22Rv1 (cell line): ENCODE measurements around the gene AK1.

Experiments
- H3K27ac ChIP-seq: fragments of 450-650 bp; 2 replicates; pipeline ENCODE4 v1.5.1; 2017
- ZFX ChIP-seq: fragments of 450-650 bp; IDR thresholded peaks from 2 replicates; pipeline ENCODE4 v1.6.1; 2017; ENCODE audit warnings: antibody characterized with exemption, borderline replicate concordance
- TF ChIP-seq, protein P1 (sequence below): fragments of 450-650 bp; IDR thresholded peaks from 2 replicates; pipeline ENCODE4 v1.5.1; 2017; ENCODE audit warnings: mild to moderate bottlenecking

The AK1 gene

DNA sequence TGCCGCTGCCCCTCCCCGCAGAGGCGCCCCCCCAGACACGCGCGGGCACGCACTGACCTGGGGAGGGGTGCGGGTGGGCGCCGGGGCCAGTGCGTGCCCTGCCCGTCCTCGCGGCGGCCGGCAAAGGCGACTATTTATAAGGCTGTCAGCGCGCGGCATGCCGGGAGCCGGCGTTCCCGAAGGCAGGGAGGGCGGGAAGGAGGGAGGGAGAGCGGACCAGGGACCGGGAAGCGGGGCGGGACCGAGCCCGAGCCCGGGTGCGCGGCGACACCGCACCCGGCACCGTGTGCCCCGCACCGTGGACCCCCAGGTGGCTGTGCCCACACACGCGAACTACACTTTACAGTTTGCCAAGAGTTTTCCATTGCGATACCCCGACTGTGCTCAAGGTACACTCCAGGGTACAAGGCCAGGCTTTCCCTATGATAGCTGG, at the start of gene AK1:
AK1 (minus strand) TSS at position 110 of the 433 bp plus-strand sequence. CDS start 3,058 bp downstream, outside the sequence.
- no peak for TF ChIP-seq ZFX
- TF ChIP-seq, protein P1, sequence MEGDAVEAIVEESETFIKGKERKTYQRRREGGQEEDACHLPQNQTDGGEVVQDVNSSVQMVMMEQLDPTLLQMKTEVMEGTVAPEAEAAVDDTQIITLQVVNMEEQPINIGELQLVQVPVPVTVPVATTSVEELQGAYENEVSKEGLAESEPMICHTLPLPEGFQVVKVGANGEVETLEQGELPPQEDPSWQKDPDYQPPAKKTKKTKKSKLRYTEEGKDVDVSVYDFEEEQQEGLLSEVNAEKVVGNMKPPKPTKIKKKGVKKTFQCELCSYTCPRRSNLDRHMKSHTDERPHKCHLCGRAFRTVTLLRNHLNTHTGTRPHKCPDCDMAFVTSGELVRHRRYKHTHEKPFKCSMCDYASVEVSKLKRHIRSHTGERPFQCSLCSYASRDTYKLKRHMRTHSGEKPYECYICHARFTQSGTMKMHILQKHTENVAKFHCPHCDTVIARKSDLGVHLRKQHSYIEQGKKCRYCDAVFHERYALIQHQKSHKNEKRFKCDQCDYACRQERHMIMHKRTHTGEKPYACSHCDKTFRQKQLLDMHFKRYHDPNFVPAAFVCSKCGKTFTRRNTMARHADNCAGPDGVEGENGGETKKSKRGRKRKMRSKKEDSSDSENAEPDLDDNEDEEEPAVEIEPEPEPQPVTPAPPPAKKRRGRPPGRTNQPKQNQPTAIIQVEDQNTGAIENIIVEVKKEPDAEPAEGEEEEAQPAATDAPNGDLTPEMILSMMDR: no peak
- peak within 1 kb of the TSS; percentile 62 for H3K27ac ChIP-seq

- TF ChIP-seq, protein P1: no peak
- no peak for TF ChIP-seq ZFX
- no peak overlapping the region for H3K27ac ChIP-seq
Measured at GRCh38 chr9:127926906-127927200, 49.4 kb upstream of the AK1 start.

- no peak overlapping the region for H3K27ac ChIP-seq
Measured at GRCh38 chr9:127925959-127926905, 48.8 kb upstream of the AK1 start.

GRCh38 chr9:127924736-127925444, 47.4 kb upstream of the AK1 start:
- no peak overlapping the region for H3K27ac ChIP-seq
- no peak for TF ChIP-seq ZFX
- TF ChIP-seq, protein P1: no peak

More at GRCh38 chr9:127925959-127926905, 48.8 kb upstream of the AK1 start:
- TF ChIP-seq ZFX: no peak
- TF ChIP-seq, protein P1: no peak

- H3K27ac ChIP-seq: no peak overlapping the region
- no peak for TF ChIP-seq ZFX
- TF ChIP-seq, protein P1: no peak
Measured at GRCh38 chr9:127923771-127924170, 46.3 kb upstream of the AK1 start.

DNA sequence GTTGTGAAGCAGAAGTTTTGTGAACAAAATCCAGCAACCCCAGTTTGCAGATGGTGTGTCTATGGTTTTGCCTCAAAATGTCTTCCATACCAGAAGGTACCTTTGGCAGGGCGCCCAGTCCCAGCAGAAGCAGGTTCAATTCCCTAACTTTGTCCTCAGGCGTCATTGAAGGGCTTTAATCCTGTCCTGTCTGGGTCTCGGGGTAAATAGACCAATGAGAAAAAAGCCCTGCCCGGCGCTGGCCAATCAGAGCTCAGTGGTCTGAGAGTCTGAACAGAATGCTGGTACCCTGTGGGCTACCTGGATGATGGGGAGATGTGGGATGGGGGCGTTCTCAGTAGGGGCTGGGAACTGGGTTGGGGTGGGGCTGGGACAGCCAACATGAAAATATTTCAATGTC, 45.6 kb upstream of the AK1 start:
- TF ChIP-seq ZFX: no peak
- TF ChIP-seq, protein P1: no peak
- H3K27ac ChIP-seq: no peak overlapping the region
